HepG2 (cell line): ENCODE measurements around the gene TNFAIP8L2. TPM values are rescaled to one million over a fixed set of nuclear protein-coding genes. Genes with fewer than 3 reads are reported as not detected.
A peak's percentile ranks its signal among the peaks of the same experiment; 100 is the strongest.

Experiments
- ASH2L ChIP-seq: fragments of 300-600, 200-600 bp; sonication (generic); IDR thresholded peaks from 2 replicates; pipeline ENCODE4 v1.7.0; 2017; ENCODE audit warnings: low read depth, mild to moderate bottlenecking, moderate library complexity, mixed read lengths, low read length; ENCODE audit not compliant: insufficient read length
- CEBPB ChIP-seq: IDR thresholded peaks from 2 replicates; pipeline ENCODE4 v1.6.1; 2011; ENCODE audit warnings: low read depth, low read length, improper control_type of control experiment, borderline replicate concordance
- CEBPG ChIP-seq: IDR thresholded peaks from 2 replicates; pipeline ENCODE4 v1.6.1; 2016
- HBP1 ChIP-seq: IDR thresholded peaks from 2 replicates; pipeline ENCODE4 v1.6.1; 2016; ENCODE audit warnings: low read depth, control low read depth
- KAT2B ChIP-seq: fragments of 150-350 bp; IDR thresholded peaks from 2 replicates; pipeline ENCODE4 v1.6.1; 2014; ENCODE audit warnings: low read depth, low read length, borderline replicate concordance
- RBM39 ChIP-seq: fragments of 200-400 bp; formaldehyde crosslinking; IDR thresholded peaks from one replicate; pipeline ENCODE4 v1.6.1; 2018; ENCODE audit warnings: antibody characterized with exemption, mild to moderate bottlenecking, low read depth, low read length; ENCODE audit not compliant: poor library complexity, severe bottlenecking
- SMAD1 ChIP-seq: sonication (generic); formaldehyde crosslinking; IDR thresholded peaks from 2 replicates; pipeline ENCODE4 v1.4.0; 2020; ENCODE audit warnings: missing genetic modification reagents, low read depth, mild to moderate bottlenecking, borderline replicate concordance
- SNAPC5 ChIP-seq: sonication (generic); formaldehyde crosslinking; IDR thresholded peaks from 2 replicates; pipeline ENCODE4 v1.8.1; 2023; ENCODE audit warnings: mild to moderate bottlenecking, missing genetic modification reagents, borderline replicate concordance
- ZBED4 ChIP-seq: sonication (generic); formaldehyde crosslinking; IDR thresholded peaks from 2 replicates; pipeline ENCODE4 v1.4.0; 2020; ENCODE audit warnings: missing genetic modification reagents, borderline replicate concordance
- ZFP36L2 ChIP-seq: sonication (generic); formaldehyde crosslinking; IDR thresholded peaks from 2 replicates; pipeline ENCODE4 v1.4.0; 2020; ENCODE audit warnings: missing genetic modification reagents
- ZNF207 ChIP-seq: fragments of 450-650 bp; IDR thresholded peaks from 2 replicates; pipeline ENCODE4 v1.6.1; 2016; ENCODE audit warnings: antibody characterized with exemption, borderline replicate concordance
- polyA plus RNA-seq, 8 experiments: library from polyadenylated mRNA; depleted of rRNA in 3 of 8; stranded (reverse) in 7 of 8; unstranded in 1 of 8; fragments of >200 nt; fragmentation: Illumina TruSeq in 4 of 8; extraction: Trizol in 4 of 8; gene quantifications; 2 replicates each; pipeline versions ENCODE4 v1.2.1 to v1.2.3, GENCODE V29; 2011 to 2016; ENCODE audit warnings: low read depth in 4 of 8, missing spikeins in 1 of 8, mixed read lengths in 1 of 8; ENCODE audit not compliant: insufficient read depth in 1 of 8
- total RNA-seq, 5 experiments: library from RNA; depleted of rRNA; stranded (reverse); fragments of >200 nt; fragmentation: Illumina TruSeq; extraction: Trizol; gene quantifications; 2 replicates each; pipeline ENCODE4 v1.2.3, GENCODE V29; 2016; ENCODE audit warnings: low read depth in 1 of 5

The TNFAIP8L2 gene
- total and polyA plus RNA-seq, 2 of the 13 experiments (the other 11 are each of a cell fraction or from before 2014, with no cell fraction given): not detected

GRCh38 chr1:151164732-151165280 is 8.4 kb downstream of the TNFAIP8L2 start (continued):
- no peak for TF ChIP-seq ZBED4
- no peak for TF ChIP-seq SNAPC5
- no peak for TF ChIP-seq ZNF207
- TF ChIP-seq CEBPB: peak; percentile 76; the same call in 1 of the 2 replicates
- no peak for TF ChIP-seq RBM39
- no peak for TF ChIP-seq HBP1 (CRISPR knock-in tag)
- no peak for TF ChIP-seq ASH2L
- no peak for TF ChIP-seq ZFP36L2
- no peak for TF ChIP-seq SMAD1
- peak; percentile 78 for TF ChIP-seq CEBPG
- TF ChIP-seq KAT2B: no peak
